KOPT-K1 (cell line): Measurements from ENCODE around the gene ADAT2.

Source experiments
- H3K27ac ChIP-seq: fragments of 200-600 bp; sonication (generic); 2 replicates; pipeline ENCODE4 v1.5.1; 2016; ENCODE audit warnings: antibody characterized with exemption, mild to moderate bottlenecking, low read depth, low read length; ENCODE audit not compliant: poor library complexity, severe bottlenecking
- H3K36me3 ChIP-seq: fragments of 200-600 bp; sonication (generic); 2 replicates; pipeline ENCODE4 v1.5.1; 2017; ENCODE audit warnings: antibody characterized with exemption, mild to moderate bottlenecking, low read length, moderate library complexity; ENCODE audit not compliant: insufficient read depth
- H3K9me3 ChIP-seq: fragments of 200-600 bp; sonication (generic); 2 replicates; pipeline ENCODE4 v1.5.1; 2017; ENCODE audit warnings: antibody characterized with exemption, low read length, mild to moderate bottlenecking; ENCODE audit not compliant: insufficient read depth, poor library complexity, severe bottlenecking

Gene ADAT2

GRCh38 chr6:143408787-143409162 is 41.7 kb downstream of the ADAT2 start:
- Histone ChIP-seq H3K9me3 (no peaks in the 10 kb centered on the region), H3K36me3 (no peaks in the 10 kb centered on the region), H3K27ac (no peak overlapping the region)

GRCh38 chr6:143408151-143408786 is 42.2 kb downstream of the ADAT2 start:
- Histone ChIP-seq H3K9me3 (no peaks in the 10 kb centered on the region), H3K36me3 (no peaks in the 10 kb centered on the region), H3K27ac (no peak overlapping the region)

GRCh38 chr6:143406673-143407072 is 43.8 kb downstream of the ADAT2 start:
- H3K36me3 ChIP-seq, result no peaks in the 10 kb centered on the region
- no peaks in the 10 kb centered on the region for H3K9me3 ChIP-seq
- no peak overlapping the region for H3K27ac ChIP-seq

GRCh38 chr6:143405373-143406154 is 44.9 kb downstream of the ADAT2 start:
- H3K36me3 ChIP-seq, result no peaks in the 10 kb centered on the region
- no peaks in the 10 kb centered on the region for H3K9me3 ChIP-seq
- no peak overlapping the region for H3K27ac ChIP-seq

GRCh38 chr6:143402721-143403336 is 47.7 kb downstream of the ADAT2 start:
- no peak overlapping the region for H3K27ac ChIP-seq

GRCh38 chr6:143401636-143402370 is 48.7 kb downstream of the ADAT2 start:
- Histone ChIP-seq H3K36me3 (no peaks in the 10 kb centered on the region), H3K9me3 (no peaks in the 10 kb centered on the region), H3K27ac (no peak overlapping the region)

More at GRCh38 chr6:143402721-143403336, 47.7 kb downstream of the ADAT2 start:
- Histone ChIP-seq H3K36me3 (no peaks in the 10 kb centered on the region), H3K9me3 (no peaks in the 10 kb centered on the region)

GRCh38 chr6:143401068-143401446 is 49.4 kb downstream of the ADAT2 start:
- H3K27ac ChIP-seq, result no peak overlapping the region
- H3K36me3 ChIP-seq, result no peaks in the 10 kb centered on the region
- no peaks in the 10 kb centered on the region for H3K9me3 ChIP-seq

GRCh38 chr6:143400258-143401067 is 50.0 kb downstream of the ADAT2 start:
- H3K9me3 ChIP-seq, result no peaks in the 10 kb centered on the region
- H3K27ac ChIP-seq, result peak overlapping the region; percentile 9
- no peaks in the 10 kb centered on the region for H3K36me3 ChIP-seq

GRCh38 chr6:143399775-143400174 is 50.7 kb downstream of the ADAT2 start:
- H3K9me3 ChIP-seq, result no peaks in the 10 kb centered on the region
- H3K36me3 ChIP-seq, result no peaks in the 10 kb centered on the region
- H3K27ac ChIP-seq, result no peak overlapping the region

GRCh38 chr6:143399176-143399575 is 51.3 kb downstream of the ADAT2 start:
- H3K27ac ChIP-seq, result no peak overlapping the region
- no peaks in the 10 kb centered on the region for H3K36me3 ChIP-seq
- no peaks in the 10 kb centered on the region for H3K9me3 ChIP-seq

GRCh38 chr6:143397227-143398222 is 53.0 kb downstream of the ADAT2 start:
- no peak overlapping the region for H3K27ac ChIP-seq
- no peaks in the 10 kb centered on the region for H3K36me3 ChIP-seq
- no peaks in the 10 kb centered on the region for H3K9me3 ChIP-seq

GRCh38 chr6:143396497-143397226 is 53.8 kb downstream of the ADAT2 start:
- Histone ChIP-seq H3K9me3 (no peaks in the 10 kb centered on the region), H3K36me3 (no peaks in the 10 kb centered on the region), H3K27ac (no peak overlapping the region)

- Histone ChIP-seq H3K9me3 (no peaks in the 10 kb centered on the region), H3K27ac (no peak overlapping the region), H3K36me3 (no peaks in the 10 kb centered on the region)
Observed at GRCh38 chr6:143395699-143396098, 54.8 kb downstream of the ADAT2 start.
